Epithelial cell of proximal tubule (primary cell): ENCODE data around the gene GOLT1A. TPM values are rescaled to one million over a fixed set of nuclear protein-coding genes. Genes with fewer than 3 reads are reported as not detected.

Source experiments
- DNase-seq: peaks from one replicate; pipeline ENCODE4 v3.0.0-alpha.2; 2011; ENCODE audit warnings: low read depth
- H3K4me3 ChIP-seq: 2 replicates; pipeline ENCODE4 v1.5.1; 2011; ENCODE audit warnings: low read depth, mild to moderate bottlenecking, low read length
- CTCF ChIP-seq: conservative IDR thresholded peaks from 2 replicates; pipeline ENCODE4 v1.5.1; 2012; ENCODE audit warnings: low read depth, mild to moderate bottlenecking, low read length
- total RNA-seq: library from RNA; depleted of rRNA; stranded (reverse); fragments of >200 nt; gene quantifications from 2 replicates; pipeline ENCODE4 v1.2.3, GENCODE V29; 2015

Gene GOLT1A
- total RNA-seq, 1 donor from 2014 or later = 1.7 TPM

GRCh38 chr1:204198348-204199340 lies 15.1 kb downstream of the GOLT1A start:
- TF ChIP-seq CTCF = peak; percentile 39
- H3K4me3 ChIP-seq = no peak overlapping the region
- no peak for DNase-seq

- H3K4me3 ChIP-seq = no peak overlapping the region
- no peak for TF ChIP-seq CTCF
- no peak for DNase-seq
Measured at GRCh38 chr1:204197068-204197467, 16.7 kb downstream of the GOLT1A start.

- TF ChIP-seq CTCF = no peak
- no peak within 1 kb of the TSS for H3K4me3 ChIP-seq
- no peak for DNase-seq
Measured at GRCh38 chr1:204196068-204196795, 17.6 kb downstream of the GOLT1A start, which contains the start of gene KISS1. Gene KISS1 (minus strand): TSS chr1:204196491. CDS start chr1:204192876, 3,615 bp downstream.

- no peak overlapping the region for H3K4me3 ChIP-seq
- TF ChIP-seq CTCF = no peak
- no peak for DNase-seq
Measured at GRCh38 chr1:204194771-204195170, 19.0 kb downstream of the GOLT1A start.

- H3K4me3 ChIP-seq = no peak overlapping the region
- no peak for DNase-seq
- TF ChIP-seq CTCF = no peak
Measured at GRCh38 chr1:204194080-204194479, 19.7 kb downstream of the GOLT1A start.

GRCh38 chr1:204192589-204193352 lies 21.0 kb downstream of the GOLT1A start:
- no peak for DNase-seq
- no peak for TF ChIP-seq CTCF
- H3K4me3 ChIP-seq = no peak overlapping the region
